GM18858 (cell line): Measurements from ENCODE around the gene RFC3.
"Not testable (repeated sequence)": the region's sequence is repeated elsewhere in the genome, so short reads cannot be mapped to it uniquely, and the experiment has no call there.

Source experiments
- ATAC-seq: cut with Tn5 transposase; IDR thresholded peaks from one replicate; pipeline ENCODE4 v1.9.1; 2021; ENCODE audit not compliant: unreplicated experiment

Gene RFC3, protein sequence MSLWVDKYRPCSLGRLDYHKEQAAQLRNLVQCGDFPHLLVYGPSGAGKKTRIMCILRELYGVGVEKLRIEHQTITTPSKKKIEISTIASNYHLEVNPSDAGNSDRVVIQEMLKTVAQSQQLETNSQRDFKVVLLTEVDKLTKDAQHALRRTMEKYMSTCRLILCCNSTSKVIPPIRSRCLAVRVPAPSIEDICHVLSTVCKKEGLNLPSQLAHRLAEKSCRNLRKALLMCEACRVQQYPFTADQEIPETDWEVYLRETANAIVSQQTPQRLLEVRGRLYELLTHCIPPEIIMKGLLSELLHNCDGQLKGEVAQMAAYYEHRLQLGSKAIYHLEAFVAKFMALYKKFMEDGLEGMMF

DNA sequence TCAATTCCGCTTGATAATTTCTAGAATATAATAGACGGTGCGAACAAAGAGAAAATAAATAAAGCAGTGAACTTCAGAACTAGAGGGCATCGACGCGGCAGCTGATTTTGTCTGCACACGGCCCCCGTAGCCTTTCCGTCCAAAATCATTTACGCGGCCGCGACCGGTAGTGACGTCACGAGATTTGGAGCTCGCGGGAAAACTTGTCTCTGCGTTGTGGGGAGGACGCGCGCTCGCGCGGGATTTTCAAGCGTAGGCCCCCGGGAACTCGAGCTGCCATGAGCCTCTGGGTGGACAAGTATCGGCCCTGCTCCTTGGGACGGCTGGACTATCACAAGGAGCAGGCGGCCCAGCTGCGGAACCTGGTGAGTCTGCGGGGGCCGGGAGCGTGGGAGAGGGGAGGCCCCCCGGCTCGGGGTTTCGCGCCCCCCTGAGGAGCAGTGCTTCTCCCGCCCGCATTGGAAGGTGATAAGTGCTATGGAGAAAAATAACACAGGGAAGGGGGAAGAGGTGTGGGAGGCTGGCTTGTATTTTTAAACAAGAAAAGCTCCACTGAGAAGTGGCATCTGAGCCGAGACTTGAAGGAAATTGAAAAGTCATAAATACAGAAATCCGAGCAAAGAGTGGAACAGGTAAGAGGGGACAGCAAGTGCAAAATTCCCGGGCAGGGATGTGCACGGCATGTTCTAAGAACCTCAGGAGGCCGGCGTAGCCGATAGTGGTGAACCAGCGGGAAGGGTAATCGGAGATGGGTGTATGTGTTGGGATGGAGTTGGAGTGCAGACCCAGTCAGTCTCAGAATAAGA, at the start of gene RFC3:
Gene RFC3 (plus strand): TSS at position 249 of the 806 bp plus-strand sequence. CDS start 30 bp downstream, at position 279.
- peak; percentile 87 for ATAC-seq

DNA sequence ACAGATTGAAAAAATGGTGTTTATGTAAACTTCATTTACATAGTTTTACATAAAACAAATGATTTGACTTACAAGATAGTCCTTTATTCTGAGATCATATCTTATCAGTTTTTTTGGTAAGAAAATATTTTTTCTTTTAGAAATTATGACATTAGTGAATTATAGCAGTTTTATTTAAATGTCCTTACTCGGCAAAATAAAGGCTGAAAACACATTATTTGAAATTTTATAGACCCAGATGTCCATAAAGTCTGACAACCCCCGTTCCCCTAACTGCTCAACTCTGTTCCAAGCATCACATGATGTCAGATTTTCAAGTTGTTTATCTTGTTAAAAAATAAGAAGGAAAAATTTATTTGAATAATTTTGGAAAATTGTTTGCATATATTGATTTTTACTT, 46.7 kb upstream of the RFC3 start:
- ATAC-seq, result no peak

DNA sequence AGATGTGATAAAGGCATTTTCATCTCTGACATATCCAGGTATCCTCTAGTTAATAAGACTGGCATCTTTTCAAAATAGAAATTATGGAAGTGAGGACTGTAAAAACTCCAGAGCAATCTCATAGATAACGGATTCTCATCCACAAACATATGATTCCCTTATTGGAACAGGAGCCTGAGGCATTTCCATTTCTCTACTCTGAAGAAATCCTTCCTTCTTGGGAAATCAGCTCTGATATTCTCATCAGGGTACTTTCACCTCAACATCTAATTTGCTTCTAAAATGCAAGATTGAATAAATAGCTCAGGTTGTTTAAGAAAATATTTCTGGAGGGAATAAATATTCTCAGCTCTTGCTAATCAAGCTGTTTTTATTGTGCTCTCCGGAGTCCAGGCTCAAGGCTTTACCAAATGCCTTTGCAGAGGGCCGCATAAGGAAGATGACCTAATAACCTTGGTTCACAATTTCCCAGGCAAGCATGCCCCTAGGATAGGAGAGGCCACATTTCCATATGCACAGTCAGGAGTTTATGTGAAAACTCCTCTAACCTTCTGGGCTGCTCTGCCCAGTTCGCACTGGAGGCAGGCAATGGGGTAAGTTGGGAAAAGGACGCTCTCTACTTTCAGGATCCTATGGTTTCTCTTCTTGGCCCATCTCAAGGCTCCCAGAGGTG, 44.0 kb upstream of the RFC3 start:
- ATAC-seq, result no peak

DNA sequence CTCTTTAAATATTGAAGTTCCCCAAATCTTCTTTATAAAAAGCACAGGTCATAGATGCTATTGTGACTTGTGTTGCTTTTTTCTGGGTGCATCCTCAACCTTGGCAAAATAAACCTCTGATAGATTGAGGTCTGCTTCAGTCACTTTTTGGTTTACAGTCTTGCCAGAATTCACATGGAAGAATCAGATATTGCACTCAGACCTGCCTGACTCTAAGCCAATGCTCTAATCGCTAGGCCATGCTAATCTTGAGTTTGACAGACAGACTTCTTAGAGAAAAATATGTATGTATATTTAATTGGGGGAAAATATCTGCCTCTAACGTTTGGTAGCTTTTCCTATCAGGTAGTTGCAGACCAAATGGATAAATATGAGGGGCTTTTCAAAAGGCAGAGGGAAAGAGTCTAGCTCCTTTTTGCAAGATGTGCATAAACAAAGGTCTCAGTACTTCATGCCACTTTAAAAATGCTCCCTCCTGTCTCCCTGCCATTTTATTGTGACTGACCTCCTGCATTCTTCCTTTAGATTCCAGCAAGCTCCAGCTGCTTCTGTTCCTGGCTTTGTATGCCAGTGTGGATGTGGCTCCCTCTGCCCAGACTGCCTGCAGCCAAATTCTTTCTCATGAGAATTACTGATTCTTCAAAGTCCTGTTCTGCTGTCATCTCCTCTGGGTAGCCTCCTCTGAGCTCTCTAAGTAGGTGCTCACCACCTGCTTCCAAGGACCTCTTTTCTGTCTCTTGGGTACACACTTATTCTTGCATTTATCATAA, 42.4 kb upstream of the RFC3 start:
- ATAC-seq, result no peak

DNA sequence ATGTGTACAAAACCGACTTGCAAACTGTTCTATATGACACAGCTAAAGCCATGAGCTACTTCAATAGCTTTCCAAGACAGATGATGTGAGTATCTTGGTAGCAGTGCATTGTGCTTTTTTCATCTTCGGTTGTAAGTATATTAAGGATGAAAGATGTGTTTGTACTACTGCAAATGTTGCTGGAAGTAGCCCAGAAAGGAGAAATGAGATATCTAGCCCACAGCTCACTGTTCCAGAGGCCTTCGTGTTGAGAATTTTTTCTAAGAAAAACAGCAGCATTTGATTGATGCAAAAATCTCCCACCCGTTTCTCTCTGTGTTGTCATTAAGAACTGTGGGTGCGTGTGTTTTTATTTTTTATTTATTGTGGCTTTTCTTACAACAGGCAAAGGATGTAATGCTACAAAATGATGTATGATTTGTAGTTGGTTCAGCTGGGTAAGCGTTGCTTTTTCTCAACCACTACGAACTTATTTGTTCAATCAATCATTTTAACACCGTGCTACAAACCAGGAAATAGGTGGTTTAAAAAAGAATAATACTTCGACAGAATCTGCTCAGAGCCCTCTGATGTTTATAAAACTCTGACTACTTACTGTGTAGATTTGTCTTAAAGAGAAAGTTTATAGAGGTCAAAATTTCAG, 41.6 kb upstream of the RFC3 start:
- no peak for ATAC-seq

DNA sequence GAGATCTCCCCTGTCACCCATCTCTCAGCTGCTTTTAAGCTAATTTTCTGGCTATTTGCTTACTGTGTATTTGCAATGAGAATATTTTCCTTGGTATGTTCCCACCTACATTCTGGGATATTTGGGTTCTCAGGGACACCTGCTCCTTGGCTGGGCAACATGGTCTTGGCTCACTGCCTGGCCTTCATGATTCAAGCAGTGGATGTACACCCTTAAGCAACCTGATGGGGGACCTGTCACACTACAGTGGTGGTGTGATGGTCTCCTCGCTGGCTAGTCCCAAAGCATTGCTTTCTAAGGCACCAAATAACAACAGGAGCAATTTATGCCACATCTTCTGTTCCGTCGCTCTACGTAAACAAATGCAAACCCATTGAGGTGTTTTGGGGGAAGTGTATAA, 35.3 kb upstream of the RFC3 start:
- ATAC-seq, result no peak

DNA sequence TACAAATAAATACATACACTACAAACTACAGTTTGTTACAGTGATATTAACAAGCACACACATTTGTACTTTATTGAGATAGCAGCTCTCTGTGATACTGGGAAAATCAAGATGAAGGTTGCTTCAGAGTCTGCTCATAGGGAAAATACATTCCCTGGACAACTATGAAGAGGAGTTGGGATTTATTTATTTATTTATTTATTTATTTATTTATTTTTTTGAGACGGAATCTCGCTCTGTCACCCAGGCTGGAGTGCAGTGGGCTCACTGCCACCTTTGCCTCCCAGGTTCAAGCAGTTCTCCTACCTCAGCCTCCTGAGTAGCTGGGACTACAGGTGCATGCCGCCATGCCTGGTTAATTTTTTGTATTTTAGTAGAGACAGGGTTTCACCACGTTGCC, 34.7 kb upstream of the RFC3 start:
- ATAC-seq, result not testable (repeated sequence)

DNA sequence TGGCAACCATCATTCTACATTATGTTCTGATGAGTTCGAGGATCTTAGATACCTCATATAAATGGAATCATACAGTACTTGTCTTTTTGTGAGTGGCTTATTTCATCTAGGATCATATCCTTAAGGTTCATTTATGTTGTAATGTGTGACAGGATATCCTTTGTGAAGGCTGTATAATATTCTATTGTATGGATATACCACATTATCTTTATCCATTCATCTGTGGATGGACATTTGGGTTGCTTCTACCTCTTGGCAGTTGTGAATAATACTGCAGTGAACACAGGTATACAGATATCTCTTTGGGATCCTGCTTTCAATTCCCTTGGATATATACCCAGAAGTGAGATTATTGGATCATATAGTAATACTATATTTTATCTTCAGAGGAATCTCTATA, 33.2 kb upstream of the RFC3 start:
- ATAC-seq, result no peak

DNA sequence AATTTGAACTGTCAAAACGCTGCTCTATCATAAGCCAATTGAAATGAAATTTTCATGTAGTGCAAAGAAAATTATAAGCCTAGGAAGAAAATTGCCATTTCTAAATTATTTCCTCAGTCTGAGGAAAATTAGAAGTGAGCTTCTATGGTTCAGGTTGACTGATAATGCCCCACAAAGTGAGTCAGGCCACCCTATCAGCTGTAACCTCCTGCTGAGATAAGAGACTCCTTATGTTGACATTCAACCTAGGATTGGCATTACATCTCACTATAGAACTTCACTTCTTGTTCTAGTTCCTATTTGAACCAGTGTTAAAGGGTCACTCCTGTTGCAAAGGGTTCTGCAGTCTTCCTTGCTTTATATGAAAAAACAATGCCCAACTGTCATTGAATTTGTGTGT, 32.6 kb upstream of the RFC3 start:
- ATAC-seq, result no peak

DNA sequence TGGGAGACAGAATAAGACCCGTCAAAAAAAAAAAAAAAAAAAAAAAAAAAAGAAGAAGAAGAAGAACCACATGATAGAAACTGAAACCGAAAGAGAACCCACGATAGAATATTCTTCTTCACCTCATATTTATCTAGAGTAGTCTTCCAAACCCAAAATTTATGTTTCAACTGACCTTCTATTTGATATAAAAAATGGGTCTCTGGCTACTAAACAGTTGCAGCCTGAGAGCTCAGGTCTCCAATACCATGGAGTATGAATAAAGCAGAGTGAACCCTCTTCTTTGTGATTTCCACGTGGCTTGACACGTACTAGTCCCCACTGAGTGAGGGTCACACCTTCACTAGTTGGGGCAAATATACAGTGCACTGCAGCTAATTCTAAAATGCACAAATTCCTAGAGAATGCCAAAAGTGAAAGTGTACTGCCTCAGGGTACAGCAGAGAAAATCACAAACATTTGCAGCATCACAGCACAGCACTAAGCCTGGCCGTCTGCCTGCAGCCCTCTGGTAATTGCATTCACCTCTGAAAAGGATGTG, 30.8 kb upstream of the RFC3 start:
- peak; percentile 54 for ATAC-seq

DNA sequence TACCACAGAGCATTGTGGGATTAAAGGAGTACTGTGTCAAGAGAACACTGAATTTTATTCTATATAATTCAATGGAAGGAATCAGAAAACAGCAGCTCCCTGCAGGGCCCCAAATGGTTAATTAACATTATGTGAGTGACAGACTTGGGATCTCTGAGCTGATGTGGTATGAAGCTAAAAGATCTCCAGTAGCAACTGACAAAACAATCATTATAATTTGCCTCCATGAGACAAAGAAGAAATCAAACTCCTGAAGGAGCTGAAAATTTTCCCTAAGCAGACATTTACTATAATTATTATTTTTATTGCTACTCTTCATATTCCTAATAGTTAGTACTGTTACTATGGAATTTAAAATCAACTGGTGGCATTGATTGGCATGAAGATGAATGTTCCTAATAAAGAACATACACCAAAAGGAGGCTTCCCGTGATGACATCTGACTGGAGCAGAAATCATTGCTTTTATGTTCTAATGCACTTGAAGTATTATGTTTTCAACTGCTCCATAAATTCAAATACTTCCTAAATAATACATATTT, 28.8 kb upstream of the RFC3 start:
- ATAC-seq, result no peak

DNA sequence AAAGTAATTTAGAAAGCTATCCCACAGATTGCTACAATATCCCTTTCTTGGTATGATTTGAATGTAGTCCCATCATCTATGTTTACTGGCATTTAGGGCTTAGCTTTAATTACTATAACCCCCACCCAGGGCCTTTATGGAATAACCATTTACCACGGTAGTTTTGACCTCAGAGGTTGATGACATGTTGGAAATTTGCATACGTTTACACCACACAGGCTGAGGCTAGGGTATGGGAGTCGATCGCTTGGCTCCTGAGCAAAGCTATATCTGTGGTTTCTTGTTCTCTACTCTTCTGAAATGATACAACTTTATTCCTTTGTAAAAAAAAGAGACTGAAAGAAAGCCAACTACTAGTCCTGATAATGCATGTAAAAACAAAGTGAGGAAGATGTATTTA, 28.2 kb upstream of the RFC3 start:
- no peak for ATAC-seq

DNA sequence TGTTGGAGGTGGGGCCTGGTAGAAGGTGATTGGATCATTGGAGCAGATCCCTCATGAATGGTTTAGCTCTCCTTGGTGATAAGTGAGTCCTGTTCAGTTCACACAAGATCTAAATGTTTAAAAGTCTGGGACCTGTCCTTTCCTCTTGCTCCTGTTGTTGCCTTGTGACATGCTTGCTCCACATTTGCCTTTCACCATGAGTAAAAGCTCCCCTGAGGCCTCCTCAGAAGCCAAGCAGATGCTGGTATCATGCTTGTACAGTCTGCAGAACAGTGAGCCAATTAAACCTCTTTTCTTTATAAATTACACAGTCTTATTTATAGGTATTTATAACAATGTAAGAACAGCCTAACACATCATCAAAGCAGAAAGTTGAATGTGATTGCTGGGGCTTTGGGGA, 24.2 kb upstream of the RFC3 start:
- no peak for ATAC-seq

DNA sequence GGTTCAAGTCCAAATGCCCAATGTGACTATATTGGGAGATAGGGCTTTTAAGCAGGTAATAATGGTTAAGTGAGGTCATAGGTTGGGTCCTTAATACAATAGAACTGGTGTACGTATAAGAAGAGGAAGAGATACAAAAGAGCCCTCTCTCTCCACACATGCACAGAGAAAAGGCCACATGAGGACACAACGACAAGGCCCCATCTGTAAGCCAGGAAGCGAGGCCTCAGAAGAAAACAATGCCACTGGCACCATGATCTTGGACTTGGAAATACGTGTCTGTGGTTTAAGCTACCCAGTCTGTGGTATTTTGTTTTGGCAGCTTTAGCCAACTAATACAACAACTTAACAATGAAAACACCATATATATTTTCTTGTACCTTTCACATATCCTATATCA, 23.4 kb upstream of the RFC3 start:
- ATAC-seq, result no peak

DNA sequence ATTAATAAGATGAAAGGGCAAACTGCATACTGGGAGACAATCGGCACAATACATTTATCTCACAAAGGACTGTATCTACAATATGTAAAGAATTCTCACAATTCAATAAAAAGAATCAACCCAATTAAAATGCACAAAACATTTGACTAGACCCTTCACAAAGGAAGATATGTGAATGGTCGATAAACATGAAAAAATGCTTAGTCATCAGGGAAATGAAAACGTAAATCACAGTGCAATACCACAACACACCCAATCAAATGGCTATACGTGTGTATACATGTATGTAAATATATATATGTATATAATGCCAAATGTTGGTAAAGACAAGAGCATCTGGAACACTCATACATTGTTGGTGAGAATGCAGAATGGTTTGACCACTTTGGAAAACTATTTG, 21.9 kb upstream of the RFC3 start:
- ATAC-seq, result no peak

DNA sequence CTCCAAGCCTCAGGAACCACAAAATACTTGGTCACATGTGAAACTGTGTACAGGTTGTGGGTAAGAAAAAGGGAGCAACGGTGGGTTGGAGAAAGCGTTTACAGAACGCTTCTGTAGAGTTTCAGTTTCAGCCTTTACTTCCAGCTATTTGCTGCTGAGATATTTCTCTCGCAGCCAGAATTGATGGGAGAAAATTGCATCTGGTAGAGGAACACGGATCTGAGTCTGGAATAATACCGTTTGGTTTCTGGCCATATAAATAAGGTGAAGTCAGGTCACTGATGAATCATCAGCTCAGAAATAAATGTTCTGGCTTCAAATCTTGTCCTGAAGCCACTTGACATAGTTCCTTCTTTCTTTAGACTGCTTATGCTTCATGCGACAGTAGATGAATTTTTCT, 20.3 kb upstream of the RFC3 start:
- ATAC-seq, result no peak

DNA sequence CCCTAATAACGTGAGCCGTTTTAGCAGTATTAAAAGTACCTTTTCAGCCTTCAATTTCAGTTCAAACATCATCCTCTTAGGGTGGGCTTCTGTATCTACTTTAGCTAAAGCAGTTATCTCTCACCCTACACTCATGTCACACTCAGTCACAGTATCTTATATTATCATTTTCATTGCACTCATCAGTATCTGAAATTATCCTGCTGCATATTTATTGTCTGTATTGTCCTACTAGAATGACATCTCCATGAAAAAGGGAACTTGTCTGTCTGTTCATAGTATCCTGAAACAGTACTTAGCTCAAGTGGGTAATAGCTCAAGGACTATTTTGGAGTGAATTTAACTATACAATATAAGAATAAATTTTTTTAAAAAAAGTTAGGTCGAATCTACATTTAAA, 19.9 kb upstream of the RFC3 start:
- no peak for ATAC-seq

DNA sequence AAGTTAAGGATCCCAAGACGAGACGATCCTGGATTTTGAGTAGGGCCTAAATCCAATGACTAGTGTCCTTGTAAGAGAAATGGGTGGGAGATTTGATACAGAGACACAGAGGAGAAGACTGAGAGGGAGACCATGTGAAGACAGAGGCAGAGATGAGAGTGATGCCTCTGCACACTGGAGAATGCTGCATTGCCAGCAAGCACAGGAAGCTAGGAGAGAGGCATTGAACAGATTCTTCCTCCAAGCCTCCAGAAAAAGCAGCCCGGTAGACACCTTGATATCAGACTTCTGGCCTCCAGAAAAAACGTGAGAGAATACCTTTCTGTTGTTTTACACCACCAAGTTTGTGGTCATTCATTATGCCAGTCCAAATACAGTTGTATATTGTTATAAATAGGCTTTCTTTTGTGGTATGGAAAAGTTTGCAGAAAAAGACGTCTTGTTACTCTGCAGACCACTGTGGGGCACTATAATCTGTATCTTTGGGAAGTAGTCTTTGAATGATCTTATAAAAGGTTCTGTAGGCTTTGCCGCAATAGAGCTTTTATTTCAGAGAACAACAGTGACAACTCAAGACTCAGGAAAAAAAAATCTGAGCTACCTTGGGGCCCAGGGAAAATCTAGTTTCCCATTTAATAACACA, 17.9 kb upstream of the RFC3 start:
- no peak for ATAC-seq

DNA sequence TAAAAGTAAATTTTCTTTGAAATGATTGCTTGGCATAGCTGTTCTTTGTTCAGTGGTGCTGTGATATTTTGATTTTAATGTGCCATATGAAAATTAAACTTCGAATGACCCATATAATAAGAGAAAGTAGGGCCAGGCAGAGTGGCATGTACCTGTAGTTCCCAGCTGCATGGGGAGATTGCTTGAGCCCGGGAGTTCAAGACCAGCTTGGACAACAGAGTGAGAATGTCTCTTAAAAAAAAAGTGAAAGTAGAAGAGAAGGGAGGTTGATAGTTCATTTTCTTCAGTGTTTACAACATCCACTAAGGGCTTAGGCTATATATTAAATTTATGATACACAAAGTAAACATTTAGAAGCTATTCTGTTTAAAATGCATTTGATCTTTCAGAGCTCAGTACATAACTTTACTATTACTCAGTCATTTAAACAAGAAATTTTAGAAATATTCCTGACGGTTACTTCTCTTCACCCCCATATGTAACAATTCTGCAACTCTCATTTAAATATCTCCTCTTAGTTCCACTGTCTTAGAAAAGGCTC, 17.2 kb upstream of the RFC3 start:
- no peak for ATAC-seq
